GM19372 (cell line): Measurements from ENCODE around the gene CCDC158.
"Not testable (repeated sequence)": the region's sequence is repeated elsewhere in the genome, so short reads cannot be mapped to it uniquely, and the experiment has no call there.

Experiments used
- ATAC-seq: cut with Tn5 transposase; IDR thresholded peaks from one replicate; pipeline ENCODE4 v1.9.1; 2021; ENCODE audit warnings: mild to moderate bottlenecking, low read depth, moderate library complexity; ENCODE audit not compliant: unreplicated experiment

The CCDC158 gene

GRCh38 chr4:76430519-76431388 is 9.8 kb upstream of the CCDC158 start:
- ATAC-seq: no peak

- no peak for ATAC-seq
These were observed 8.7 kb upstream of the CCDC158 start for GRCh38 chr4:76429636-76430035.

- no peak for ATAC-seq
These were observed 5.3 kb upstream of the CCDC158 start for GRCh38 chr4:76426272-76426671.

GRCh38 chr4:76423159-76423558 is 2.2 kb upstream of the CCDC158 start:
- not testable (repeated sequence) for ATAC-seq

GRCh38 chr4:76420188-76420761 is 666 bp downstream of the CCDC158 start:
- no peak for ATAC-seq

GRCh38 chr4:76410636-76411035 is 10.3 kb downstream of the CCDC158 start:
- no peak for ATAC-seq

- no peak for ATAC-seq
These were observed 13.4 kb downstream of the CCDC158 start for GRCh38 chr4:76407440-76408119.

- ATAC-seq: no peak
These were observed 14.9 kb downstream of the CCDC158 start for GRCh38 chr4:76406081-76406480.

- ATAC-seq: no peak
These were observed 19.3 kb downstream of the CCDC158 start for GRCh38 chr4:76401654-76402053.

GRCh38 chr4:76388160-76388908 is 32.6 kb downstream of the CCDC158 start:
- ATAC-seq: no peak

- no peak for ATAC-seq
These were observed 34.2 kb downstream of the CCDC158 start for GRCh38 chr4:76386566-76387305.

- ATAC-seq: no peak
These were observed 35.0 kb downstream of the CCDC158 start for GRCh38 chr4:76385974-76386373.

GRCh38 chr4:76384052-76384451 is 36.9 kb downstream of the CCDC158 start:
- no peak for ATAC-seq

- ATAC-seq: no peak
These were observed 37.9 kb downstream of the CCDC158 start for GRCh38 chr4:76383001-76383400.

GRCh38 chr4:76381986-76382385 is 39.0 kb downstream of the CCDC158 start:
- no peak for ATAC-seq

- no peak for ATAC-seq
These were observed 40.4 kb downstream of the CCDC158 start for GRCh38 chr4:76380561-76380960.

- no peak for ATAC-seq
These were observed 43.0 kb downstream of the CCDC158 start for GRCh38 chr4:76377911-76378310.

GRCh38 chr4:76377481-76377901 is 43.5 kb downstream of the CCDC158 start:
- ATAC-seq: no peak

- ATAC-seq: no peak
These were observed 44.4 kb downstream of the CCDC158 start for GRCh38 chr4:76376534-76376933.

- no peak for ATAC-seq
These were observed 45.2 kb downstream of the CCDC158 start for GRCh38 chr4:76375703-76376102.
